Ovary (tissue), 3 donors: Measurements from ENCODE around the gene OXSM.

Experiments used
- POLR2A ChIP-seq: fragments of 450-650 bp; IDR thresholded peaks from one replicate; pipeline ENCODE4 v1.6.1; 2017; ENCODE audit warnings: antibody characterized with exemption, mild to moderate bottlenecking, moderate library complexity
- TF ChIP-seq, protein P1 (sequence below), 3 donors: fragments of 450-650 bp in 2 of 3; fragments of 200-600 bp in 1 of 3; IDR thresholded peaks; one replicate each; pipeline versions ENCODE4 v1.5.1 to v1.8.0; 2016 to 2022; ENCODE audit warnings: antibody characterized with exemption in 3 of 3, mild to moderate bottlenecking in 1 of 3
- donor health status: DM: no; HTN: no; CAD: no.

DNA sequence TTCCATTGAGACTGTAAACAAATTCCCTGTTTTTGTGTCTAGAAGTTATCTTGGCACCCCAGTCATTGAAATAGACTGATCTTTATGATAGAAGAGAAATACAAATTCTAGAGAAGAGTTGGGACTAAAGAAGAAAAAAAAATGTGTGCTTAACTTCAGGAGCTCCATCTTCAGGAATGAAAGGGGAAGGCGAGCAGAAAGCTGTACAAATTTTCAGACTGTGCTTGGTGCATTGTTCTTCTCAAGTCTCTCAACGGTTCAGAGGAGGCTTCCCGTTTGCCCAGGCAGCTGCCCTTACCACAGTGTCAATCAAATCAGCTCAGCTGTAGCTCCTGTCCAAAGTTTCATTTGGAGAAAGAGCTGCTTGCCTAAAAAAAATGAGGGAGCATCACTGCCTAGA is 41.7 kb downstream of the OXSM start:
- TF ChIP-seq POLR2A, result no peak
- TF ChIP-seq, protein P1, sequence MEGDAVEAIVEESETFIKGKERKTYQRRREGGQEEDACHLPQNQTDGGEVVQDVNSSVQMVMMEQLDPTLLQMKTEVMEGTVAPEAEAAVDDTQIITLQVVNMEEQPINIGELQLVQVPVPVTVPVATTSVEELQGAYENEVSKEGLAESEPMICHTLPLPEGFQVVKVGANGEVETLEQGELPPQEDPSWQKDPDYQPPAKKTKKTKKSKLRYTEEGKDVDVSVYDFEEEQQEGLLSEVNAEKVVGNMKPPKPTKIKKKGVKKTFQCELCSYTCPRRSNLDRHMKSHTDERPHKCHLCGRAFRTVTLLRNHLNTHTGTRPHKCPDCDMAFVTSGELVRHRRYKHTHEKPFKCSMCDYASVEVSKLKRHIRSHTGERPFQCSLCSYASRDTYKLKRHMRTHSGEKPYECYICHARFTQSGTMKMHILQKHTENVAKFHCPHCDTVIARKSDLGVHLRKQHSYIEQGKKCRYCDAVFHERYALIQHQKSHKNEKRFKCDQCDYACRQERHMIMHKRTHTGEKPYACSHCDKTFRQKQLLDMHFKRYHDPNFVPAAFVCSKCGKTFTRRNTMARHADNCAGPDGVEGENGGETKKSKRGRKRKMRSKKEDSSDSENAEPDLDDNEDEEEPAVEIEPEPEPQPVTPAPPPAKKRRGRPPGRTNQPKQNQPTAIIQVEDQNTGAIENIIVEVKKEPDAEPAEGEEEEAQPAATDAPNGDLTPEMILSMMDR (IDR thresholded peaks at IDR 0.05), result no peak
